ENCODE measurements around the gene AAMDC.

The AAMDC gene

DNA sequence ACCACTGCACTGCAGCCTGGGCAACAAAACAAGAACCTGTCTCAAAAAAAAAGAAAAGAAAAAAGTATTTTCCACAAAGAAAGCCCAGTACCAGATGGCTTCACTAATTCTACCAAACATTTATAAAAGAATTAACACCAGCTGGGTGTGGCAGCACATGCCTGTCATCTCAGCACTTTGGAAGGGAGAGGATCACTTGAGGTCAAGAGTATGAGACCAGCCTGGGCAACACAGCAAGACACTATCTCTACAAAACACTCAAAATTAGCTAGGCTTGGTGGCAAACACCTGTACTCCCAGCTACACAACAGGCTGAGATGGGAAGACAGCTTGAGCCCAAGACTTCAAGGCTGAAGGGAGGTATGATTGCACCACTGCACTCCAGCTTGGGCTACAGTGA is 20.5 kb upstream of the AAMDC start (continued):
- TF ChIP-seq, protein P1, sequence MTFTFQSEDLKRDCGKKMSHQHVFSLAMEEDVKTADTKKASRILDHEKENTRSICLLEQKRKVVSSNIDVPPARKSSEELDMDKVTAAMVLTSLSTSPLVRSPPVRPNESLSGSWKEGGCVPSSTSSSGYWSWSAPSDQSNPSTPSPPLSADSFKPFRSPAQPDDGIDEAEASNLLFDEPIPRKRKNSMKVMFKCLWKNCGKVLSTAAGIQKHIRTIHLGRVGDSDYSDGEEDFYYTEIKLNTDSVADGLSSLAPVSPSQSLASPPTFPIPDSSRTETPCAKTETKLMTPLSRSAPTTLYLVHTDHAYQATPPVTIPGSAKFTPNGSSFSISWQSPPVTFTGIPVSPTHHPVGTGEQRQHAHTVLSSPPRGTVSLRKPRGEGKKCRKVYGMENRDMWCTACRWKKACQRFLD (tag by site-specific recombination; IDR thresholded peaks at IDR 0.05), result no peak
- TF ChIP-seq, protein P2, sequence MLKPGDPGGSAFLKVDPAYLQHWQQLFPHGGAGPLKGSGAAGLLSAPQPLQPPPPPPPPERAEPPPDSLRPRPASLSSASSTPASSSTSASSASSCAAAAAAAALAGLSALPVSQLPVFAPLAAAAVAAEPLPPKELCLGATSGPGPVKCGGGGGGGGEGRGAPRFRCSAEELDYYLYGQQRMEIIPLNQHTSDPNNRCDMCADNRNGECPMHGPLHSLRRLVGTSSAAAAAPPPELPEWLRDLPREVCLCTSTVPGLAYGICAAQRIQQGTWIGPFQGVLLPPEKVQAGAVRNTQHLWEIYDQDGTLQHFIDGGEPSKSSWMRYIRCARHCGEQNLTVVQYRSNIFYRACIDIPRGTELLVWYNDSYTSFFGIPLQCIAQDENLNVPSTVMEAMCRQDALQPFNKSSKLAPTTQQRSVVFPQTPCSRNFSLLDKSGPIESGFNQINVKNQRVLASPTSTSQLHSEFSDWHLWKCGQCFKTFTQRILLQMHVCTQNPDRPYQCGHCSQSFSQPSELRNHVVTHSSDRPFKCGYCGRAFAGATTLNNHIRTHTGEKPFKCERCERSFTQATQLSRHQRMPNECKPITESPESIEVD (tag by site-specific recombination; IDR thresholded peaks at IDR 0.05), result no peak
- TF ChIP-seq, protein P3, sequence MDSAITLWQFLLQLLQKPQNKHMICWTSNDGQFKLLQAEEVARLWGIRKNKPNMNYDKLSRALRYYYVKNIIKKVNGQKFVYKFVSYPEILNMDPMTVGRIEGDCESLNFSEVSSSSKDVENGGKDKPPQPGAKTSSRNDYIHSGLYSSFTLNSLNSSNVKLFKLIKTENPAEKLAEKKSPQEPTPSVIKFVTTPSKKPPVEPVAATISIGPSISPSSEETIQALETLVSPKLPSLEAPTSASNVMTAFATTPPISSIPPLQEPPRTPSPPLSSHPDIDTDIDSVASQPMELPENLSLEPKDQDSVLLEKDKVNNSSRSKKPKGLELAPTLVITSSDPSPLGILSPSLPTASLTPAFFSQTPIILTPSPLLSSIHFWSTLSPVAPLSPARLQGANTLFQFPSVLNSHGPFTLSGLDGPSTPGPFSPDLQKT (IDR thresholded peaks at IDR 0.05; ENCODE audit: borderline replicate concordance, low read depth, low read length), result no peak
- TF ChIP-seq, protein P4, sequence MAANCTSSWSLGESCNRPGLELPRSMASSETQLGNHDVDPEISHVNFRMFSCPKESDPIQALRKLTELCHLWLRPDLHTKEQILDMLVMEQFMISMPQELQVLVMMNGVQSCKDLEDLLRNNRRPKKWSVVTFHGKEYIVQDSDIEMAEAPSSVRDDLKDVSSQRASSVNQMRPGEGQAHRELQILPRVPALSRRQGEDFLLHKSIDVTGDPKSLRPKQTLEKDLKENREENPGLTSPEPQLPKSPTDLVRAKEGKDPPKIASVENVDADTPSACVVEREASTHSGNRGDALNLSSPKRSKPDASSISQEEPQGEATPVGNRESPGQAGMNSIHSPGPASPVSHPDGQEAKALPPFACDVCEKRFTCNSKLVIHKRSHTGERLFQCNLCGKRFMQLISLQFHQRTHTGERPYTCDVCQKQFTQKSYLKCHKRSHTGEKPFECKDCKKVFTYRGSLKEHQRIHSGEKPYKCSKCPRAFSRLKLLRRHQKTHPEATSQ (tag by site-specific recombination; IDR thresholded peaks at IDR 0.05), result no peak
- no peak for TF ChIP-seq ZBTB20 (tag by site-specific recombination; IDR thresholded peaks at IDR 0.05)
- TF ChIP-seq, protein P5, sequence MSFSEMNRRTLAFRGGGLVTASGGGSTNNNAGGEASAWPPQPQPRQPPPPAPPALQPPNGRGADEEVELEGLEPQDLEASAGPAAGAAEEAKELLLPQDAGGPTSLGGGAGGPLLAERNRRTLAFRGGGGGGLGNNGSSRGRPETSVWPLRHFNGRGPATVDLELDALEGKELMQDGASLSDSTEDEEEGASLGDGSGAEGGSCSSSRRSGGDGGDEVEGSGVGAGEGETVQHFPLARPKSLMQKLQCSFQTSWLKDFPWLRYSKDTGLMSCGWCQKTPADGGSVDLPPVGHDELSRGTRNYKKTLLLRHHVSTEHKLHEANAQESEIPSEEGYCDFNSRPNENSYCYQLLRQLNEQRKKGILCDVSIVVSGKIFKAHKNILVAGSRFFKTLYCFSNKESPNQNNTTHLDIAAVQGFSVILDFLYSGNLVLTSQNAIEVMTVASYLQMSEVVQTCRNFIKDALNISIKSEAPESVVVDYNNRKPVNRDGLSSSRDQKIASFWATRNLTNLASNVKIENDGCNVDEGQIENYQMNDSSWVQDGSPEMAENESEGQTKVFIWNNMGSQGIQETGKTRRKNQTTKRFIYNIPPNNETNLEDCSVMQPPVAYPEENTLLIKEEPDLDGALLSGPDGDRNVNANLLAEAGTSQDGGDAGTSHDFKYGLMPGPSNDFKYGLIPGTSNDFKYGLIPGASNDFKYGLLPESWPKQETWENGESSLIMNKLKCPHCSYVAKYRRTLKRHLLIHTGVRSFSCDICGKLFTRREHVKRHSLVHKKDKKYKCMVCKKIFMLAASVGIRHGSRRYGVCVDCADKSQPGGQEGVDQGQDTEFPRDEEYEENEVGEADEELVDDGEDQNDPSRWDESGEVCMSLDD (tag by site-specific recombination; IDR thresholded peaks at IDR 0.05), result no peak

DNA sequence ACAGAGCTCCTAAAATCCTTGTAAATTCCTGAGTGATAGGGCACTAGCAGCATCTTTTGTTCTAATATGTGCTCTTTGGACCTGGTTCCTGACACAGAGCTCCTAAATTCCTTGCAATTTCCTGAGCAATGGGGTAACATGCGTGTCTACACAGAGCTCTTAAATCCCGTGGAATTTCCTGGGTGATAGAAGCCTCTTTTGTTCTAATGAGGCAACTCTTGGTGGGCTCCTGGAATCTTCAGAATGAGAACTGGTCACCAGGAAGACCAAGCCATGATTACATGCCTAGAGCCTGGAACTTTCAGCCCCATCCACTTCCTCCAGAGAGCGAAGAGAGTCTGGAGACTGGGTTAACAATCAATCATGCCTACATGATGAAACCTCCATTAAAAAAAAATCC is 19.5 kb upstream of the AAMDC start:
- no peak overlapping the region for H3K4me3 ChIP-seq (ENCODE audit: low read depth, low read length)
- ChIA-PET POLR2A (no interaction called here), CTCF (interaction anchor here (0.6 to 1.5 kb wide), 3 partner anchors 12 to 23 kb away, joined by 3 to 4 read pairs (median 3); no protein-coding TSS in a partner anchor)
- no peaks in the 10 kb centered on the region; the same call in 1 of the 2 replicates for H3K4me1 ChIP-seq (ENCODE audit: control insufficient read depth, insufficient read depth, low read length)
- TF ChIP-seq, protein P6, sequence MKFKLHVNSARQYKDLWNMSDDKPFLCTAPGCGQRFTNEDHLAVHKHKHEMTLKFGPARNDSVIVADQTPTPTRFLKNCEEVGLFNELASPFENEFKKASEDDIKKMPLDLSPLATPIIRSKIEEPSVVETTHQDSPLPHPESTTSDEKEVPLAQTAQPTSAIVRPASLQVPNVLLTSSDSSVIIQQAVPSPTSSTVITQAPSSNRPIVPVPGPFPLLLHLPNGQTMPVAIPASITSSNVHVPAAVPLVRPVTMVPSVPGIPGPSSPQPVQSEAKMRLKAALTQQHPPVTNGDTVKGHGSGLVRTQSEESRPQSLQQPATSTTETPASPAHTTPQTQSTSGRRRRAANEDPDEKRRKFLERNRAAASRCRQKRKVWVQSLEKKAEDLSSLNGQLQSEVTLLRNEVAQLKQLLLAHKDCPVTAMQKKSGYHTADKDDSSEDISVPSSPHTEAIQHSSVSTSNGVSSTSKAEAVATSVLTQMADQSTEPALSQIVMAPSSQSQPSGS (tag by site-specific recombination; IDR thresholded peaks at IDR 0.05; ENCODE audit: low read depth), result no peak
- TF ChIP-seq ZNF394 (tag by site-specific recombination; IDR thresholded peaks at IDR 0.05; ENCODE audit: borderline replicate concordance) (no peak), ZNF664 (tag by site-specific recombination; IDR thresholded peaks at IDR 0.05) (no peak)
- no peaks in the 10 kb centered on the region; a peak in 1 of 3 replicates for H3K36me3 ChIP-seq (ENCODE audit: control insufficient read depth in 2 of 2, insufficient read depth in 1 of 2, low read length in 2 of 2)
- no peaks in the 10 kb centered on the region for H3K9me3 ChIP-seq (ENCODE audit: control insufficient read depth, insufficient read depth, low read depth, low read length)
- H3K27ac ChIP-seq (ENCODE audit: extremely low read depth, low read depth, low read length), result no peak overlapping the region

DNA sequence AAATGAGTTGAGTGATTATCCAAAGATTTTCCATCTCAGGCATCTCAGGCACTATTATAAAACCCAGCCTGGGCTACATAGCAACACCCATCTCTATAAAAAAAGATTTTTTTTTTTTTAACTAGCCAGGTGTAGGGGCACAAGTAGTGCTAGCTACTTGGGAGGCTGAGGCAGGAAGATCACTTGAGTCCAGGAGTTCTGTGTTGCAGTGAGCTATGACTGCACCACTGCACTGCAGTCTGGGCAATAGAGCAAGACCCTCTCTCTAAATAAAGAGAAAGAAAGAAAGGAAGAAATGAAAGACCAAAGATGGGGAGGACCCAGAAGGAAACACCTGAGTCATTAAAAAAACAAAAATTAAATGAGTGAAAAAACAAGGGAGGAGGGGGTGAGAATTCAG is 14.5 kb upstream of the AAMDC start:
- Histone ChIP-seq H3K9me3 (ENCODE audit: control insufficient read depth, insufficient read depth, low read depth, low read length) (no peaks in the 10 kb centered on the region), H3K4me1 (ENCODE audit: control insufficient read depth, insufficient read depth, low read length) (no peaks in the 10 kb centered on the region; the same call in 1 of the 2 replicates), H3K4me3 (ENCODE audit: low read depth, low read length) (no peak overlapping the region), H3K36me3 (ENCODE audit: control insufficient read depth in 2 of 2, insufficient read depth in 1 of 2, low read length in 2 of 2) (no peaks in the 10 kb centered on the region), H3K27ac (ENCODE audit: extremely low read depth, low read depth, low read length) (no peak overlapping the region)
- TF ChIP-seq ZNF302 (tag by site-specific recombination; IDR thresholded peaks at IDR 0.05; ENCODE audit: low read depth) (no peak), ZNF660 (tag by site-specific recombination; IDR thresholded peaks at IDR 0.05) (no peak), ZNF121 (tag by site-specific recombination; IDR thresholded peaks at IDR 0.05) (0 out of 2 replicates have a peak, but pooled peaks have one; percentile 21)
- POLR2A ChIA-PET, result no interaction called here
- CTCF ChIA-PET, result interaction anchor here (0.7 kb wide), 1 partner anchor 19 kb away, joined by 3 read pairs; no protein-coding TSS in a partner anchor
